Lower leg skin (tissue), 3 donors: ENCODE data around the gene USP17L24.
"Not testable (repeated sequence)": the region's sequence is repeated elsewhere in the genome, so short reads cannot be mapped to it uniquely, and the experiment has no call there.

ENCODE experiments used
- POLR2A ChIP-seq, 2 donors: fragments of 450-650 bp; IDR thresholded peaks; one replicate each; pipeline ENCODE4 v1.6.1; 2016 to 2017; ENCODE audit warnings: antibody characterized with exemption in 2 of 2, mild to moderate bottlenecking in 1 of 2, moderate library complexity in 1 of 2
- TF ChIP-seq, protein P1 (sequence below), 3 donors: fragments of 450-650 bp; IDR thresholded peaks; one replicate each; pipeline ENCODE4 v1.5.1; 2016; ENCODE audit warnings: antibody characterized with exemption in 3 of 3, mild to moderate bottlenecking in 3 of 3, moderate library complexity in 2 of 3

DNA sequence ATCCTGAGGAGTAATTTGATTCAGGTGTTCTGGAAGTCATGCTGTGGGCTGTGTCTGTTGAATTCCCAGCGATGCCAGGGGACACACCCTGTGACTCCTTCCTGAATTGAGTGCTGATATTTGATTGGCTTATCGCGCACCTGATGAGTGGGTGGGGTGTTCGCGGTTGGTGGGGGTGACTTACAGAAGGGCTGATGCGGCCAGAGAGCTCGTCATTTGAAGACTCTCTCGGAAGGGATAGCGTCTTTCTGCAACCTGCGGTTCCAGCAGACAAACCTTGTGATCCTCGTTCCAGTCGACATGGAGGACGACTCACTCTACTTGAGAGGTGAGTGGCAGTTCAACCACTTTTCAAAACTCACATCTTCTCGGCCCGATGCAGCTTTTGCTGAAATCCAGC lies 28.4 kb downstream of the USP17L24 start, which contains the start of gene USP17L29:
- TF ChIP-seq, protein P1, sequence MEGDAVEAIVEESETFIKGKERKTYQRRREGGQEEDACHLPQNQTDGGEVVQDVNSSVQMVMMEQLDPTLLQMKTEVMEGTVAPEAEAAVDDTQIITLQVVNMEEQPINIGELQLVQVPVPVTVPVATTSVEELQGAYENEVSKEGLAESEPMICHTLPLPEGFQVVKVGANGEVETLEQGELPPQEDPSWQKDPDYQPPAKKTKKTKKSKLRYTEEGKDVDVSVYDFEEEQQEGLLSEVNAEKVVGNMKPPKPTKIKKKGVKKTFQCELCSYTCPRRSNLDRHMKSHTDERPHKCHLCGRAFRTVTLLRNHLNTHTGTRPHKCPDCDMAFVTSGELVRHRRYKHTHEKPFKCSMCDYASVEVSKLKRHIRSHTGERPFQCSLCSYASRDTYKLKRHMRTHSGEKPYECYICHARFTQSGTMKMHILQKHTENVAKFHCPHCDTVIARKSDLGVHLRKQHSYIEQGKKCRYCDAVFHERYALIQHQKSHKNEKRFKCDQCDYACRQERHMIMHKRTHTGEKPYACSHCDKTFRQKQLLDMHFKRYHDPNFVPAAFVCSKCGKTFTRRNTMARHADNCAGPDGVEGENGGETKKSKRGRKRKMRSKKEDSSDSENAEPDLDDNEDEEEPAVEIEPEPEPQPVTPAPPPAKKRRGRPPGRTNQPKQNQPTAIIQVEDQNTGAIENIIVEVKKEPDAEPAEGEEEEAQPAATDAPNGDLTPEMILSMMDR (IDR thresholded peaks at IDR 0.05) = not testable (repeated sequence)
- not testable (repeated sequence) for TF ChIP-seq POLR2A (IDR thresholded peaks at IDR 0.05)
